HG02885 (cell line): ENCODE data around the gene SPATA2L.
"Not testable (repeated sequence)": the region's sequence is repeated elsewhere in the genome, so short reads cannot be mapped to it uniquely, and the experiment has no call there.

Source experiments
- ATAC-seq: cut with Tn5 transposase; IDR thresholded peaks from one replicate; pipeline ENCODE4 v1.9.1; 2021; ENCODE audit warnings: mild to moderate bottlenecking; ENCODE audit not compliant: unreplicated experiment, poor library complexity

SPATA2L gene

GRCh38 chr16:89709716-89710432 is 8.4 kb upstream of the SPATA2L start:
- no peak for ATAC-seq

DNA sequence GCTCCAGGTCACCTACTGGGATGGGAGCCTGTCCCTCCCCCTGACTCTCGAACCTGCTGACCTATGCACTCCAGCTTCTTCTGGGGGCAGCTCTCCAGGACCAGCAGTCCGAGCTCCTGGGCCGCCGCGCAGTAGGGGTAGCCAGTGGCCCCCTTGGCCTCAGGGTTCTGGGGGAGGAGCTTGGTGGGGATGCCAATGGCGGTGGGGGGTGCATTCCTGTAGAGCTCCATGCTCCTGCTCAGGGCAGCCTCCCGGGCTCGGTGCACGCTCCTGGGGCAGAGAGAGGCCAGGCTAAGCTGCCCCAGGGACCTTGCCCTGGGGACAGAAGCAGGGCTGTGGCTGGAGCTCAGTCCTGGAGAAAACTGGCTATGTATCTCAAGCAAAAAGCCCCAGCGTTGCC is 7.7 kb upstream of the SPATA2L start:
- ATAC-seq: no peak

- ATAC-seq: no peak
Measured at GRCh38 chr16:89708481-89708931, 7.0 kb upstream of the SPATA2L start.

- no peak for ATAC-seq
Measured at GRCh38 chr16:89707695-89708094, 6.2 kb upstream of the SPATA2L start.

DNA sequence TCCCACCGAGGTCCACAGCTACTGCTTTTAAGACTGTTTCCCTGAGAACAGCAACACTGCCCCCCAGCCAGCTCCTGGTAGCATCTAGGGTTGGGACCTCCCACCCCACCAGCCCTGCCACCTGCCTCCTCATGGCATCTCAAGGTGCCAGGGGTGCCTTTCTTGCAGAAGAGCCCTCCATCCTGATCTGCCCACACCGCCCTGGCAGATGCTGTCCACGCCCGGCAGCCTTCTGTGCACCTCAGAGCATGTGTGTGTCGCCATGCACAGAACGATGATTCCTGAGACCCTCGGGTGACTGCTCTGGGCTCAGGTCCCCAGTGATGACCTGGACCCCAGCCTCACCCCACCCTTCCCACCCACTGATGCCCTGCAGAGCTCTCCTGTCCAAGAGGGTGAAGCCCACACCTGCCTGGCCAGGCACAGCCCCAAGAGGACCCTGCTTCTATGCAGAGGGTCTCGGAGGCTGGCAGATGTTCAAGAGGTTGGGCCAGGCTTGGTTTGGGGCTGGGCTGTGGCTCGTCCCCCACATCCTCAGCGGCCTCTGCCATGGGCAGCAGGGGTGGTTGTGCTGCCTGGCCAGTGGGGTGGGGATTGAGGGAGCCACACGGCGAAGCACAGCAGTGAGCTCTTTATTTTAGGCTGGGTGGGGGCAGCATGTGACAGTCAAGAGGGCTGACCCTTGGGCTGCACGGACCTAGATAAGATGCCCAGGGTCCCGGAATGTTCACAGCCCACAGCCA is 5.2 kb upstream of the SPATA2L start:
- ATAC-seq: no peak

- ATAC-seq: no peak
Measured at GRCh38 chr16:89705006-89705405, 3.5 kb upstream of the SPATA2L start.

- ATAC-seq: no peak
Measured at GRCh38 chr16:89704281-89704680, 2.8 kb upstream of the SPATA2L start.

- ATAC-seq: no peak
Measured at GRCh38 chr16:89700649-89701424, 668 bp downstream of the SPATA2L start.

DNA sequence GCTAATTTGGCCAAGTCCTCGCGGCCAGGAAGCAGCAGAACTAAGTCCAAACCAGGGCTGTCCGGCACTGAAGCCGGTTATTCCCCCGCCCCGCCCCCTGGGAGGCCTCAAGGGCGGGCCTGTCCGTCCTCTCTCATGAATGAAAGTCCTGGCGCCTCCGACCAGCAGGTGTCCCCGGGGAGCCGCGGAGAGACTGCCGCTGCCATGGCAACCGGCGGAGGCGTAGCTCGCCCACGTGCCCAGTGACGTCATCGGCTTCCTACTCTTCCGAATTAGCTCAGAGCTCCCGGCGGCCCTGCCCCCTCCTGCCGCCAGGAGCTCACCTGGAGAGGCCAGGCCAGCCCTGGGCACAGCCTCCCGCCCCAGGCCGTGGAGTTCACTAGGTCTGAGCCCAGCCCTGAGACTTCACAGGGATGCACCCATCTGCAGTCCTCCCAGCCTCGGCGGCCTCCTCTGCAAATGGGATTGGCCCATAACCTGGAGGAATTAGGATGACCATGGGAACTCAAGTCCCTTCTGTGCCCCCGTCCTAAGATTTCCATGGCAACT is 1.3 kb downstream of the SPATA2L start:
- ATAC-seq: peak; percentile 46

DNA sequence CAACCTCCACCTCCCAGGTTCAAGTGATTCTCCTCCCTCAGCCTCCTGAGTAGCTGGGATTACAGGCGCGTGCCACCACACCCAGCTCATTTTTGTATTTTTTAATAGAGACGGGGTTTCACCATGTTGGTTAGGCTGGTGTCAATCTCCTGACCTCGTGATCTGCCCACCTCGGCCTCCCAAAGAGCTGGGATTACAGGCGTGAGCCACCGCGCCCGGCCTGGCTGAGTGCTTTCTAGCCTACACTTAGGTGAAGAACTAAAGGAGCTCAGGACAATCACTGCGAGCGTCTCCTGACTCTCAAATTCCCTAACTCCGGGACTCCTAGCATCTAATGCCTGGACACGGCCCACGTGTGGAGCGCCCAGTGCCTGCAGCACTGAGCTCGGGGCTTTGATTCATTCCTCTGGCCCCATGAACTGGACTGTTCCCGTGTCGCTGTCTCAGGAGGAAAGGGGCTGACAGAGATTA is 1.8 kb downstream of the SPATA2L start:
- ATAC-seq: not testable (repeated sequence)

- ATAC-seq: not testable (repeated sequence)
Measured at GRCh38 chr16:89698717-89699116, 2.8 kb downstream of the SPATA2L start.

DNA sequence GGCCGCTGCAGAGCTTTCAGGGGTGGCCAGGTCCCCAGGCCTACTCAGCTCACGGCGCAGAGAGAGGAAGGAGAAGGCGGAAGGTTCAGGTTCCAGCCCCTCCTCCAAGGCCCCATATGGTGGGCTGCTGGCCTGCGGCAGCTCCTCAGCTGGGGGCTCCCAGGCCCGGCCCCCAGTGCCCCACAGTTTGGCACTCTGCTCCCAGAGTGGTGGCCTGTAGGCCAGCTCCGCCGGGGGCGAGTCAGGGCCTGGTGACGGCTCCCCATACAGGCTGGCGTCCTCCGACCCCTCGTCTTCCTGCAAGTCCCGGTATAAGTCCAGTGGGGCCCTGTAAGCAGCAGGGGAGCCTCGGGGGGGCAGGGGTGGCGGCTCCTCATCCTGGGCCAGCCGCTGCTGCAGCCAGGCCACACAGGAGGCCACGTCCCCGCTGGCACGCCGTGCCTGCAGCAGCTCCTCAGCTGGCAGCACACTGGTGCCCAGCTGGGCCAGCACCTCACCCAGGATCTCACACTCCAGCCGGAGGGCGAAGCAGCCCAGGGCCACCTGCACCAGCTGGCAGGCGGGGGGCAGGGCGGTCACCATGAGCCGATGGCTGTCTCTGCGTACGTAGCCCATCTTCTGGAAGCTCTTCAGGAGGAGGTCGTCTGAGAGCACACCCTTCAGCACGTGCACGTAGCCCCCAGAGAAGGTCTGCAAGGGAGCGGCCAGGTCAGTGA is 3.7 kb downstream of the SPATA2L start:
- ATAC-seq: no peak

DNA sequence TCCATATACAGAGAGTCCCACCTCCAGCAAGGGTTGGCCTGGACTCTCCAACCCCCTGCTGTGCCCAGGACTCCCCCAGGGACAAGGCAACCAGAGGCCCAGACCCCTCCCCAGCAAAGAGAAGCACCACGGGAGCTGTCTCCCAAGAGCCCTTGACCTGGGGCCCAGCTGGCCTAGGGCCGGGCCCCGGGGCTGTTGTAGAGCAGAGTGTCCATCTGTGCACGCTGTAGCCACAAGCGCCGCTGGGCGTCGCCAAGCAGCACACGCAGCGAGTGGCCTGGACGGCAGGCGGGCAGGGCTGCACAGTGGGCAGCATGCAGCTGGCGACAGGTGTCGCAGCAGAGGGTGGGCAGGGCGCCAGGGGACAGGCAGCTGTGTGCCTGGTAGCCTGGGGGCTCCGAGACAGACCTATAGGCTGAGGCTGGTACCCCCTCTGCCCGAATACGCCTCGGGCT is 4.3 kb downstream of the SPATA2L start:
- ATAC-seq: no peak

- ATAC-seq: no peak
Measured at GRCh38 chr16:89696670-89697128, 4.8 kb downstream of the SPATA2L start.

DNA sequence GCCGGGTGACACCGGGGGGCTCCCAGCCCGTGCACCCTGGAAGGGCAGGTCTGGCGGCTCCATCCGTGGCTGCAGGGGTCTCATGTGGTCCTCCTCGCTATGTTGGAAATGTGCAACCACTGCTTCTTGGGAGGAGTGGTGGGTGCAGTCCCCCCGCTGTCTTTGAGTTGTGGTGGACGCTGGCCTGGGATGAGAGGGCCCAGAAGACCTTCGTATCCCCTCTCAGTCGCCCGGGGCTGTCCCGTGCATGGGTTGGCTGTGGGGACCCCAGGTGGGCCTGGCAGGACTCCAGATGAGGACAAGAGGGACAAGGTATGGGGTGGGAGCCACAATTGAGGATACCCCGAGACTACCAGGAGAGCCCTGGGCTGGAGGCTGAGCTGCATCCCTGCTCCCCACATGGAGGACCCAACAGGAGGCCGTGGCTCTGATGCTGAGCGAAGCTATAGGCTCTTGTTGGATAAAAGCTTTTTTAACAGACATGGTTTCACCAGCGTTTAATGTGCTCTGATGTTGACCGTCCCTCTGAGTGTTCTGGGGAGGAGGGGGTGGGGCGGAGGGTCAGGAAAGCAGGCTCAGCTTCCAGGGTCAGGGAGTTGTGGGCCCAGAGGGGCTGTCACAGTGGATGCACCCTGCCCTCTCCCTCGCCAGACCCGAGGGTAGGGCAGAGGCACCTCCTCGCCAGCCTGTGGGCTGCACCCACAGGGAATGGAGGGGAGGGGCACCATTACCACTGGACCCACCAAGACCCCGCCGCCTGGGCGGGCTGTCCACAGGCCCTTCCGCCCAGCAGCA is 5.4 kb downstream of the SPATA2L start:
- ATAC-seq: no peak

GRCh38 chr16:89695086-89695874 is 6.2 kb downstream of the SPATA2L start:
- ATAC-seq: no peak

DNA sequence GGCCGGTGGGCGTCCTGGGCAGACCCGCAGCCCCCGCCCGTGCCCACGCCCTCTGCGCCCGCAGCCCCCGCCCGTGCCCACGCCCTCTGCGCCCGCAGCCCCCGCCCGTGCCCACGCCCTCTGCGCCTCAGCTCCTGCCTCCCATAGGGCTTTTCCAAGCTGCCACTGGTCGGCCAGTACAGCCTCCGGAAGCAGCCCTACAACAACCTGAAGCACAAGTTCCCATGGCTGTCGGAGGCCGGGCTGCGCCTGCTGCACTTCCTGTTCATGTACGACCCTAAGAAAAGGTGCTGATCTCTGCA is 6.8 kb downstream of the SPATA2L start:
- not testable (repeated sequence) for ATAC-seq
